Panc1 (cell line): ENCODE measurements around the gene MTURN. TPM values are rescaled to one million over a fixed set of nuclear protein-coding genes. Genes with fewer than 3 reads are reported as not detected.

Source experiments
- ATAC-seq: fragments of 200-7000 bp; cut with Tn5 transposase; 2 replicates; pipeline ENCODE4 v1.9.1; 2020; ENCODE audit warnings: mild to moderate bottlenecking, moderate library complexity
- BruUV-seq: library from RNA; stranded (reverse); fragments of 400-500 nt; replicated peaks from 2 replicates; lab custom pipeline; 2021; lab: Mats Ljungman, UMichigan
- CTCF ChIA-PET: fragments of 300-600 bp; sonication (Branson Sonifier 250); formaldehyde crosslinking; loops from one replicate; lab custom pipeline; 2022; ENCODE audit warnings: antibody characterized with exemption; lab: Charles Lee
- POLR2A ChIA-PET: fragments of 300-600 bp; sonication (Branson Sonifier 250); formaldehyde crosslinking; loops from one replicate; lab custom pipeline; 2022; ENCODE audit warnings: antibody characterized with exemption; lab: Charles Lee
- DNase-seq: peaks from one replicate; pipeline ENCODE4 v3.0.0-alpha.2; 2010; ENCODE audit warnings: low read depth, low spot score
- H3K27ac ChIP-seq: 2 replicates; pipeline ENCODE4 v1.5.1; 2011; ENCODE audit warnings: mild to moderate bottlenecking, low read length, inconsistent platforms
- H3K27me3 ChIP-seq: fragments of 200-500 bp; sonication (Bioruptor generic); 2 replicates; pipeline ENCODE4 v1.6.0; 2014; ENCODE audit warnings: low read length, inconsistent platforms; ENCODE audit not compliant: control insufficient read depth, insufficient read depth
- H3K36me3 ChIP-seq: fragments of 200-500 bp; sonication (Bioruptor generic); 2 replicates; pipeline ENCODE4 v1.5.1; 2014; ENCODE audit warnings: inconsistent platforms, mild to moderate bottlenecking, low read length, moderate library complexity; ENCODE audit not compliant: control insufficient read depth, insufficient read depth
- H3K4me1 ChIP-seq: 2 replicates; pipeline ENCODE4 v1.5.1; 2011; ENCODE audit warnings: inconsistent platforms, mild to moderate bottlenecking, low read length, moderate library complexity; ENCODE audit not compliant: control insufficient read depth, insufficient read depth
- H3K4me3 ChIP-seq, 2 experiments: 2 replicates each; pipeline ENCODE4 v1.5.1; 2011 to 2012; ENCODE audit warnings: low read depth in 2 of 2, low read length in 2 of 2, mild to moderate bottlenecking in 2 of 2, inconsistent platforms in 1 of 2, moderate library complexity in 1 of 2
- H3K9me3 ChIP-seq: fragments of 200-500 bp; sonication (Bioruptor generic); 2 replicates; pipeline ENCODE4 v1.5.1; 2014; ENCODE audit warnings: low read depth, mild to moderate bottlenecking, inconsistent platforms, low read length, moderate library complexity; ENCODE audit not compliant: control insufficient read depth, insufficient read depth
- CTCF ChIP-seq: fragments of 450-650 bp; IDR thresholded peaks from 2 replicates; pipeline ENCODE4 v1.5.1; 2017; ENCODE audit warnings: mild to moderate bottlenecking
- POLR2AphosphoS5 ChIP-seq: IDR thresholded peaks from 2 replicates; pipeline ENCODE4 v1.6.1; 2012; ENCODE audit warnings: mild to moderate bottlenecking, low read depth, low read length, moderate library complexity
- REST ChIP-seq, 2 experiments: IDR thresholded peaks; 2 replicates each; pipeline ENCODE4 v1.6.1; 2011 to 2012; ENCODE audit warnings: low read depth in 2 of 2, control low read depth in 1 of 2, low read length in 1 of 2, mild to moderate bottlenecking in 1 of 2, moderate library complexity in 1 of 2; ENCODE audit not compliant: insufficient read depth in 1 of 2
- SIN3A ChIP-seq: IDR thresholded peaks from 2 replicates; pipeline ENCODE4 v1.6.1; 2012; ENCODE audit warnings: low read depth, mild to moderate bottlenecking, low read length, moderate library complexity, borderline replicate concordance; ENCODE audit not compliant: insufficient read depth
- TCF7L2 ChIP-seq: IDR thresholded peaks from 2 replicates; pipeline ENCODE4 v1.6.1; 2011; ENCODE audit warnings: mild to moderate bottlenecking, low read depth, low read length, inconsistent platforms
- in situ Hi-C: cut with HindIII; loops from 2 replicates; pipeline ENCODE4 v1.10.0; 2016; ENCODE audit warnings: low sequenced_read_pairs, low pct_unique_long_range_greater_than_20kb
- intact Hi-C: fragments of 100-400 bp; cut with micrococcal nuclease; formaldehyde crosslinking; loops from one replicate; pipeline ENCODE4 v1.10.0; 2022; ENCODE audit not compliant: unreplicated experiment
- total RNA-seq: library from RNA; stranded (reverse); gene quantifications from one replicate; pipeline ENCODE4 v1.2.1, GENCODE V29; 2021; ENCODE audit not compliant: unreplicated experiment

Gene MTURN
- total RNA-seq, 1 experiment from 2014 or later: 1.2 TPM

- ATAC-seq (no peak), DNase-seq (no peak)
- BruUV-seq: no TSS peak
- intact Hi-C loops (no loop called here), in situ Hi-C loops (no loop called here)
- no peak for TF ChIP-seq SIN3A
- no peak for TF ChIP-seq TCF7L2
- no peak for TF ChIP-seq REST (IDR thresholded peaks at IDR 0.05; ENCODE audit: insufficient read depth in 1 of 2, low read depth in 2 of 2, low read length in 1 of 2)
- no peak for TF ChIP-seq CTCF
- no peak for TF ChIP-seq POLR2AphosphoS5
- Histone ChIP-seq H3K27ac (no peak overlapping the region), H3K9me3 (no peaks in the 10 kb centered on the region), H3K36me3 (no peaks in the 10 kb centered on the region), H3K27me3 (no peaks in the 10 kb centered on the region), H3K4me3 (no peak overlapping the region), H3K4me1 (no peaks in the 10 kb centered on the region)
- ChIA-PET POLR2A (interaction anchor here (0.5 to 0.6 kb wide), 2 partner anchors 190 to 194 kb away, joined by 3 read pairs; no protein-coding TSS in a partner anchor), CTCF (no interaction called here)
Observed at GRCh38 chr7:30181736-30182522, 47.1 kb downstream of the MTURN start.

- CTCF ChIA-PET: no interaction called here
- H3K4me3 ChIP-seq: no peak overlapping the region
- H3K36me3 ChIP-seq: no peaks in the 10 kb centered on the region
- intact Hi-C loops (no loop called here), in situ Hi-C loops (no loop called here)
- ATAC-seq: no peak
- no peak for TF ChIP-seq REST (IDR thresholded peaks at IDR 0.05; ENCODE audit: insufficient read depth in 1 of 2, low read depth in 2 of 2, low read length in 1 of 2)
- TF ChIP-seq CTCF: no peak
- no peak for TF ChIP-seq POLR2AphosphoS5
- TF ChIP-seq SIN3A: no peak
- TF ChIP-seq TCF7L2: no peak
- H3K4me1 ChIP-seq: no peaks in the 10 kb centered on the region
- no TSS peak for BruUV-seq
- no peak overlapping the region for H3K27ac ChIP-seq
- no peaks in the 10 kb centered on the region for H3K9me3 ChIP-seq
- POLR2A ChIA-PET: no interaction called here
- DNase-seq: no peak
- no peaks in the 10 kb centered on the region for H3K27me3 ChIP-seq
Observed at GRCh38 chr7:30182814-30183213, 48.0 kb downstream of the MTURN start.
